Activated naive CD4-positive, alpha-beta T cell treated with Interleukin-2 at 50 U/mL for 16 hours (primary cell): ENCODE measurements around the gene KTN1.

Experiments
- DNase-seq: peaks from one replicate; pipeline ENCODE4 v3.0.0-alpha.2; 2020

KTN1 gene

DNA sequence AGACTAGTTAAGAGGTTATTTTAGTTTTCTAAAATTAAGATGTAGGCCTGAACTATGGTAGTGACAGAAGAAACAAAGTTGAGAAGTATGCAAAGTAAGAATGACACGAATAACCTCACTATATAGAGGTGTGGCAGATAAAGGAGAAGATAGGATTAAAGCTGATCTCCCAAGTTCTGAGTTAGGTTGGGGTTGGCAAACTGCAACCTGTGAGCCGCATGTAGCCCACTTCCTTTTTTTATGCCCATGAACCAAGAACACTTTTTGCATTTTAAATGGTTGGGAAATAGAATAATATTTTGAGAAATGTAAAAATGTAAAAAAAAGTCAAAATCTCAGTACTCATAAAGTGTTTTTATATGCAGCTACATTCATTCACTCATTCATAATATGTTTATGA, 34.3 kb downstream of the KTN1 start:
- DNase-seq, result no peak

- no peak for DNase-seq
Observed at GRCh38 chr14:55620277-55620676, 40.3 kb downstream of the KTN1 start.

- no peak for DNase-seq
Observed at GRCh38 chr14:55620981-55621380, 41.0 kb downstream of the KTN1 start.

DNA sequence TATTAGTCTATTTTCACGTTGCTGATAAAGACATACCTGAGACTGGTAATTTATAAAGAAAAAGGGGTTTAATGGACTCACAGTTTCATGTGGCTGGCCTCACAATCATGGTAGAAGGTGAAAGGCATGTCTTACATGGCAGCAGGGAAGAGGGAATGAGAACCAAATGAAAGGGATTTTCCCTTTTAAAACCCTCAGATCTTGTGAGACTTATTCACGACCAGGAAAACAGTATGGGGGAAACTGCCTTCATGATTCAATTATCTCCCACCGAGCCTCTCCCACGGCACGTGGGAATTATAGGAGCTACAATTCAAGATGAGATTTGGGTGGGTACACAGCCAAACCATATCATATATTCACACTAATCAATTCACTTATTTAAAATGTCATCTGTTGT, 41.4 kb downstream of the KTN1 start:
- no peak for DNase-seq

GRCh38 chr14:55624913-55625312, 44.9 kb downstream of the KTN1 start:
- DNase-seq, result no peak

DNA sequence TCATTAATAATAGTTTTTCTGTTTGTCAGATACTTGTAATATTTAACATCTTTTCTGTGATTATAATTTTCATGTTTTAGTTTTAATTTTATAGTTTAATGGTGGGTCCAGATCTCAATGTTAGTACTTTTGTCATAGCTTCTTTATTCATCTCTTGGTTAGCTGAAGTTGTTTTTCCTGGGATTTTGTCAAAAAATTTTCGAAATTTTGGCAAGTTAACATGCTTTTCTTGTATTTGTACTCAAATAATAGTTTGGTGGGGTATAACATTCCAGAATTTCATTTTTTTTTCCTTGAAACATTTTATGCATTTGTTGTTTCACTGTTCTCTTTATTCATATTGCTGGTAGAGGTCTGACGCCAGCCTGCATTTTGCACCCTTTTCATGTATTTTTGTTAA, 45.5 kb downstream of the KTN1 start:
- no peak for DNase-seq

DNA sequence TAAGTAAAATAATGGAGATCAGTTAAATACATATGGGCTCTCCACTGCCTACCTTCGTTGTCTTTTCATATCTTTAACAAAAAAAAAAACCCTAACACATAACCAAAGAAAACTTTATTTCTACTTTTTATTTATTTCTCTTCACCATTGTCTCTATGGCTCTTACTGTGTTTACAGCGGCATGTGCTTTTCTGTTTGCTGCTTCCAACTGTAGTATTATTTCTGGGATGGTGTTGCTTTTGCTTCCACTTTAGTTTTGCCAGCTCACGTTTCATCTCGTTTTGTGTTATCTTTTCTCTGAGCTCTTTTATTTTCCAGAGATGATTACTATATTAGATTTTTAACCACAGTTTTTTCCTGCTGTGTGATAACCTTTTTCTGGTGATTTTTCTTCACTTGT, 46.1 kb downstream of the KTN1 start:
- no peak for DNase-seq

DNA sequence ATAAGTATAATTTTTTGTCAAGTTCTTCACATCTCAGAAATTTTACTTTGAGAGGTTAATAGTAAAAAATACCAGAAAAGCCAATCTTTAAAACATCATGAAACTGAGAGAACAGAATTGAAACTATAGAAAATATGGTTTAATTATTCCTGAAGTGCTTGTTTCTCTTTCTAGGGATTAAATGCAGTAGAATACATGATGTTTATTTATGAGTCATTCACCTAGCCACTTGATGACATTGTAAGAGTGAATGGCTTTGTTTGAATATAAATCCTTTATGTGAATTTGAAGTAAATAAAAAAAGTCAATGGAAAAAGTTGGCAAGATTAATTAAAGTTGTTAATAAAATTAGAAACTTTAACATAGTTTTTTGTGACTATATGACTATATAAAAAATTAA, 48.4 kb downstream of the KTN1 start:
- DNase-seq, result no peak

DNA sequence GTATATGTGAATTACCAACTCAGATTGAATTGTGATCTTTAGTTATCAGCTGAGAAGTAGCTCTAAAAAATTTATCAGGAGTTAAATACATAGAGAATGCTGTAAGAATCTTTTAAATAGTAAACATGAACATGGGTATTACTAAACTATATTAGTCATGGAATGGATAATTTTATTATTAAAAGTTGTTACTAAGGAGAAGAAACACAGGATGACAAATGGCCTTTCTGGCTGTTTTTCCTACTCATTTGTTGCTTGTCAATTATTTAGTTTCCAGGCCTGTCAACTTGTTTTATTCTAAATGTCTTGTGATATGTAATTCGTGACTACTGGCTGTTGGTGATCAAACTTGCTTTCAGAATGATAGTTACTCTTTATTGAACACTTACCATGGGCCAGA, 58.7 kb downstream of the KTN1 start:
- DNase-seq, result no peak

GRCh38 chr14:55641290-55641689, 61.3 kb downstream of the KTN1 start:
- DNase-seq, result no peak

DNA sequence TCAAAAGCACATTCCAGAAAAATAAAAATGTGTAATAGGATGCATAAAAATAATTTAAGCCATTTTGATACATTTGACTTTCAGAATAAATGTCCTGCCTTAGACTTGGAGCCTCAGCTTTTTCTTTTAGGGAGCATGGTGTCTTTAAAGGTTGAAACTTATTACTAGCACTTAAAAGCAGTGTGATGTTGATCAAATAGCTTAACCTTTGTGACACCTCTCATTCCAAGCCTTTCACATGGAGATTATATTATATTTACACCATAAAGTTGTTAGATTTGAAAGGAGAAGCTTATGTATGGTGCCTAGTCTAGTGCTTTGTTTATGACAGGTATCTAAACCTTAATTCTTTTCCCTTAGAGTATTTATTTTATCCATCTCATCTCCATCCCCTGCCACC, 61.9 kb downstream of the KTN1 start:
- no peak for DNase-seq

DNA sequence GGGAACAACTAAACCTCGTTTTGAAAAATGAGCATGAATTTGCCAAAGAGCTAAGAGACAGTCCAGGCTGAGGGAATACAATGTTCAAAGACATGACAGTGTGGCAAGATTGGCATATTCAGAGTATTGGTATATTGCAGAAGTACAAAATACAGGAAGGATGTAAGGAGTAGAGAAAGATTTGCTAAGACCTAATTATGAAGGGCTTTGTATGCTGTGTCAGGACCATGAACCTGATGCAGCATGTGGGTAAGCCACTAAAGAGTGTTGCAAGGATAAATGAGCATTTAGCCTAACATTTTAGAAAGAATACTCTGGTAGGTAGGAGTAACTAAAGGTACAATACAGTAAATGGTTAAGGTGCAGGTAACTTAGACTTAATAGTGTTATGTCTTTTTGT, 65.1 kb downstream of the KTN1 start:
- no peak for DNase-seq

DNA sequence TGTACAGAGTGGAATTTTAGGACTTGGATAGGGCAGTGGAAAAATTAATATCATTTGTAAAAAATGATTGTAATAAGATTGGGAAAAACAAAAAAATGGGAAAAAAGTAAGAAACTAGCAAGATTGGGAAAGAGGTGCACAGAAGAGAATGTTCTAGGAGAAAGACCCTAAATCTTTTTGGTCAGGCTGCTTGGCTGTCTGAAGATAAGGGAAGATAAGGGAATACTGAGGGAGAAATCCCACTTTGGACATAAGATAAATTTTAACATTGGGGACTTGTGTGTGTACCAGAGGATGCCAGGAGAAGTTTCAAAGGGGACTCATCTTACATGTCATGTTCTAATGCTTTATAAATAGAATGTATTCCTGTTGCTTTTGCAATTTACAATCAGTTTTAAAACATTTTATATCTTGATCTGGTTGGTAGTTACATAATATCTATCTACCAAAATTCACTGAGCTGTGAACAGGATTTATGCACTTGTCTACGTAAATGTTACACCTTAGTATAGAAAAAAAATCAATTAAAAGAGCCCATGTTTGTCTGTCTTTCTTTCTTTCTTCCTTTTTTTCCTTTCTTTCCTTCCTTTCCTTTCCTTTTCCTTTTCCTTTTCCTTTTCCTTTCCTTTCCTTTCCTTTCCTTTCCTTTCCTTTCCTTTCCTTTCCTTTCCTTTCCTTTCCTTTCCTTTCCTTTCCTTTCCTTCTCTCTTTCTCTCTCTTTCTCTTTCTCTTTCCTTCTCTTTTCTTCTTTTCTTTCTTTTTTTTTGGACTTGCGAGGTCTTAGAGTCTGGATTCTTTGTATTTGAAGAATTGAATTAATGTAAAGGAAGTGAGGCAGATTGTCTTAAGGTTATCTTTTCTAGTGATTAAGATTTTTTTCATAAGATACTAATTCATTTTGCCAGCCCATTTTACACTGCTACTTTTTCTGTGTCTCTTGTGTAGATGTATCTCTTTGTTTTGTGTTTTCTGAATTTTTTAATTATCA, 66.1 kb downstream of the KTN1 start:
- no peak for DNase-seq

DNA sequence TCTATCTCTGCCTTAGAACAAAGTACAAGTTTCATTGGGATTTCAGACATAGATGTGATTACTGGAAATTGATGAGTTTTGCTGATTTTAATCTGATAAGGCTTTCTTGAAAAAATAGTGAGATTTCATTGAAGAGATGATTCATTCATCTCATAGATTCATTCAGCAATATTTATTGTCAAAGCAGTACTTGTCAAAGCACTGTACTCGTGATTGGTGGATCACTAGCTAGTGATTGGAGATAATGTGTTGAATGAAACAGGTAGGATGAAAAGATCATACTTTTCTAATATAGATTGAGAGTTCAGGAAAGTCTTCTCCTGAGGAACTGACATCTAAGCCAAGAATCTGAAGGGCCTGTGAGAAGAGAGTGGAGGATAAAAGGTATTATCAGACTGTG, 71.0 kb downstream of the KTN1 start:
- no peak for DNase-seq

DNA sequence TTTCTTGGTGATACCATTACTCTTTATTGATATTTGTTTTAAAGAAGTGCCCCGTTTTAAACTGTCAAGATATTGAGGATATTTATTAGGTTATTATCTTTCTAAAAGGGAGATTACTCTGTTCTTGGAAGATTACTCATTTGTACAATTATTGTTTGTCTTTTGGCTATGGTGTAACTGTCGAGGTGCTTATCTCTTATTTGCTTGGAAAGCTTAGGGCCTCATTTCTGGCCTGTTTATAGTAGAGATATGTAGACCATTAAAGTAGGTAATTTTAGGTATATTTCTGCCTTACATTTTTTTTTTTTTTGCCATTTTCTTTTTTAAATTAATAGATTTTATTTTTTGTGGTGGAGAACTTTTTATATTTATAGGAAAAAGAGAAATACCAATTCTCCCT, 74.2 kb downstream of the KTN1 start:
- DNase-seq, result no peak

DNA sequence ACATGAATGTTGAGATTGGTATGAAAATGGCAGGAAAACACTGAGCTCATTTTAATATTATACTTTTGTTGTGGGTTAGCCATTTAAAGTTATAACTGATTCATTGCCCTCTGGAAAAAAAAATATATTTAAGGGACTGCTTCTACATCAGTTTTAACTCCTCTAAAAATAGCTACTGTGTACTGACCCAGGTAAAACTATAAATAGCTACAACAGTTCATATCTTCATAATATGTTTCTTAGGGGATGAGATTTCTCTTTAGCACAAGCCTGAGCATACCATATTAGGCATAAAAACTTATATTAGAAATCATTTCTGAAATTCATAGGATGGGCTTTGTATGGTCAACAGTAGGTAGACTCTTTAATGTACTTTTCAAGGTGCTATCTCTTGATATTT, 81.0 kb downstream of the KTN1 start:
- DNase-seq, result no peak

GRCh38 chr14:55662752-55663151, 82.7 kb downstream of the KTN1 start:
- no peak for DNase-seq

- DNase-seq, result no peak
Observed at GRCh38 chr14:55665067-55665675, 85.2 kb downstream of the KTN1 start.

DNA sequence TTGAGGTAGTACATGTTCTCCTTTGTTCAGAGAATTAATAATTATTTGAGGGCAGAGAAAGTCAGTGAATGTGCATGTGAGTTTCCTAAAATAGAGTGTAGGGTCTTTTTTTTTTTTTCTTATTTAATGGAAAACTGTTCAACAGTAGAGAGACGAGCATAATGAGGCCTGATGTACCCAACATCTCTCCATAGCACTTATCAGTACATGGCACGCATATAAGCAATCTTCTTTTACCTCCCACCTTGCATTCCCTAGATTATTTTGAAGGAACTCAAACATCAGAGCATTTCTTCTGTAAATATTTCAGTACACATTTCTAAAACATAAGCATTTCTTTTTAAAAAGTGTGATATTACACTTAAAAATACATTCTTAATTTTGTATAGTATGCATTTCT, 87.8 kb downstream of the KTN1 start:
- DNase-seq, result no peak

- DNase-seq, result no peak
Observed at GRCh38 chr14:55671641-55672040, 91.6 kb downstream of the KTN1 start.

DNA sequence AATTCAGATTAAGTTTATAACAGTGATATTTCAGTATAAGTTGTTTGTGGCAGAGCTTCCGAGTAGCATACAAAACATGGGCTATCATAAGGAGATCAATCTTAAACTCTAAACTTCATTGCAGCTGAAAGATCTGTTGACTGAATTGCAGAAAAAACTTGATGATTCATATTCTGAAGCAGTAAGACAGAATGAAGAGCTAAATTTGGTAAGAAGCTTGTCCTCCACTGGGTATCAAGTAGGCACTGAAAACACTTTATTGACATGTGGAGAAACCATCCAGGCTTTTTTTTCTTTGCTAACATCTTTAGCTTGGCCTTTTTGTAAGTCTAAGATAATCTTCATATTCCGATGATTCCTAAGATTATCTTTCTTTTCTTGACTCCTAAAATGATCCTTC, 93.0 kb downstream of the KTN1 start:
- no peak for DNase-seq

DNA sequence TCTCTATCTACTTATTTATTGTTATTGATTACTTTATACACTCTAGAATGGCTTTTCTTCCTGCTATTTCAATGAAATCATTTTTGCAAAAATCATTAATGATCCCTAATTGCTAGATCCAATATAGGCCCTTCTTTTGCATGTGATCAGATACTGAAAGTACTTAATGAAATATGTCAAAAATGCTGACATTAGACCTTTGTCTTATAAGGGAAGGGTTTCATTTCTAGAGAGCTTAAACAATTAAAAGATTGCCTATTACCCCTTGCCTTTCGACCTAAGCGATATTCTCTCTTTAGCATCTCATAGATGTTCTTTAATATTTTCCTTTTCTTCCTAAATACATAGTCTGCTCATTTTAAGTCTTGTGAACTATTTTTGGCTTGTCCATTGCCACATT, 101.1 kb downstream of the KTN1 start:
- DNase-seq, result no peak

GRCh38 chr14:55684956-55685584, 105.1 kb downstream of the KTN1 start:
- DNase-seq, result no peak

DNA sequence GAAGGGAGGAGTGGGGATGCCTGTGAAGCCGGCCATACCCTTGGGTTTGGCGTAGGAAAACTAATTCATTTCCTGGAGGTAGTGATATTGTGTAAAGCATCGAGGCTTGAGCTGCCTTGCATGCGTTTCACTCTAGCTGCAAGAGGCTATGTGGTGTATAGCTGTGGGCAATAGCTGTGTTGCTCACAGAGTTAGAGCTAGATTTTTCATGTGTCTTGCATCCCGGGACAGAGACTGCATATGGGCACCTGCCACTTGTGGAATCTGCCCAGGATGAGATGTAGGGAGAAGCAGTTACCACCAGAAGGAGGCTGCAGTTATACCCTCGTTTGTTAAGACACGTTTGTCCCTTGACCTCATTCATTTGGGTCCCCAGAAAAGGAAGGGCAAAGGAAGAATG, 106.7 kb downstream of the KTN1 start:
- DNase-seq, result no peak
